NOMO-1 treated with dmso at 0.1 percent for 144 hours (cell line): ENCODE results near the gene C6orf89.
"Not testable (repeated sequence)": the region's sequence is repeated elsewhere in the genome, so short reads cannot be mapped to it uniquely, and the experiment has no call there.

ENCODE experiments used
- DNase-seq: peaks from one replicate; lab custom pipeline; 2025; ENCODE audit not compliant: unreplicated experiment; lab: John Stamatoyannopoulos, UW

C6orf89 gene

DNA sequence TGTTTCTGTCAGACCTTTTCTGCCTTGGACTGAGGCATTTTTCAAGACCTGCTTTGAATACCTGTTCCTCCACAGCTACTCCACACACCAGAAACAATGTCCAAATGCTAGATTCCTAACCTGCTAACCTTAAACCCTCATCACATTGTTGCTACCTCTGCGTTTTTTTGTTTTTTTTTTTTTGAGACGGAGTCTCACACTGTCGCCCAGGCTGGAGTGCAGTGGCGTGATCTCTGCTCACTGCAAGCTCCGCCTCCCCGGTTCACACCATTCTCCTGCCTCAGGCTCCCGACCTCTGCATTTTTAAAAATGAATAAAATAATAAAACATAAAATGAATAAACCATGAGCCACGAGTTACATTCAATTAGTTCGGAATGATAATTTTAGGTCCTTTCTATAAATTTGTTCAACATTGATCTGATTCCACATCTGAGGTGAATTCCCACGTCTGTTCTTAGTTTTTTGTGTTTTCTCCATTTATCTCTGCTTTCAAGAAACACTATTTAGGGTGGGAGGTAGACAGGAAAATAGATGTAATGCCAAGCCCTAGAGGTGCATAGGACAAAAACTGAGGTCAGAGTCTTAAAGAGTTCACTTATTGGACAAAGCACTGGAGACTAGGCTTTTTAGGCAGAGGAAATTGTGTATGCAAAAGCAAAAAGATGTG lies 1.3 kb downstream of the C6orf89 start:
- DNase-seq = no peak

DNA sequence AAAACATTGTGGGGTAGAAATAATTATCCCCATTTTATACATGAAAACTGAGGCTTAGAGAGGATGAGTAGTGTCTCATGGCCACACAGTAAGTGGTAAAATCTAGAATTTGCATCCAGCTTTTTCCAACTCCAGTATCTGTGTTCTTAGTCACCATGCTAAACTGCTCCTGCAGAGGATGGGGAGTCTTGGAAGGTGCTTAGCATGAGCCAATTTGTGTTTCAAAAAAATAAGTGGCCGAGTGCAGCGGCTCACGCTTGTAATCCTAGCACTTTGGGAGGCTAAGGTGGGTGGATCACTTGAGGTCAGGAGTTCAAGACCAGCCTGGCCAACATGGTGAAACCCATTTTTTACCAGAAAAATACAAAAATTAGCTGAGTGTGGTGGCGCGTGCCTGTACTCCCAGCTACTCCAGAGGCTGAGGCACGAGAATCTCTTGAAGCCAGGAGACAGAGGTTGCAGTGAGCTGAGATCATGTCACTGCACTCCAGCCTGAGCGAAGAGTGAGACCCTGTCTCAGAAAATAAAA lies 2.4 kb downstream of the C6orf89 start:
- no peak for DNase-seq

DNA sequence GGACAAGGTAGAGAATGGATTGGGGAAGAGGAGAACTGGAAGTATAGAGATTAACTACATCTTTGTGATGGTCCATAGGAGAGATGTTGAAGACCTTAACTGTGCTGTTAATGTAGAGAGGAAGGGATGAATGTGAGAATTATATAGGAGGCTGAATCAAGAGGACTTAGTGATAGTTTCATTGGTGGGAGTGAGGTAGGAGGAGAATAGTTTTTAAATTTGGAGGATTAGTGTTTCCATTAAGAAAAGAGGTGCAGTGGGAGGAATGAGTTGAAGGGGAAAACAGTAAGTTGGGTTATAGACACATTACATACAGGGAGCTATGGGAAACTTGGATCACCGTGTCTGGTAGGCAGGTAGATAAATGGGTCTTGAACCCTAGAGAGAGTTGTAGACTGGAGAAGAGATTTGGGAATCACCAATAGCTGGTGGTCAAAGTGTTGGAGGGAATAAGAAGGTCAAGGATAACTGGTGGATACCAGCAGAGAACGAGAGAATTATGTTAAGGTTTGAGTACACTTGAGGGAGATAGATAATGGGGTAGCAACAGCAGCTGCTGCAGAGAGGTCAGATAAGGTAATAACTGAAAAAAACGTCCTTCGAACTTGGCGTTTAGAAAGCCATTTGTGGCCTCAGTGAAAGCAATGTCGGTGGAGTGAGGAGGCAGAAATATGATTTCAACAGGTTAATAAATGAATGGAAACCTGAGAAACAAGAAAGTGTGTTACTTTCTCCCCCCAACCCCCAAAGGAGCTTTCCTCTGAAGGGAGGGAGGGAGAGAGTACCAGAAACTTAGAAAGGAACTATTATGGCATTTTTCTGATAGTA lies 3.1 kb downstream of the C6orf89 start:
- DNase-seq = no peak

DNA sequence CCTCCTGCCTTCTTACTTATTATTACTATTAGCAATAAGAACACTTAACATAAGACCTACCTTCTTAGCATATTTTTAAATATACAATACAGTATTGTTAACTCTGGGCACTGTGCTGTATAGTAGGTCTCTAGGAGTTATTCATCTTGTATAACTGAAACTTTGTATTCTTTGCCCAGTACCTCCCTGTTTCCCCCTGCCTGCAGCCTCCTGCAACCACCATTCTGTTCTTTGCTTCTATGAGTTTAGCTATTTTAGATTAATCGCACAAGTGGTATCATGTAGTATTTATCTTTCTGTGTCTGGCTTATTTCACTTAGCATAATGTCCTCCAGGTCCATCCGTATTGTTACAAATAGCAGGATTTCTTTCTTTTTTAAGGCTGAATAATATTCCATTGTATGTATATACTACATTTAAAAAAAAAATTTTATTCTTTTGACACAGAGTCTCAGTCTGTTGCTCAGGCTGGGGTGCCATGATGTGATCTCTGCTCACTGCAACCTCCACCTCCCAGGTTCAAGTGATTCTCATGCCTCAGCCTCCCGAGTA lies 4.4 kb downstream of the C6orf89 start:
- no peak for DNase-seq

DNA sequence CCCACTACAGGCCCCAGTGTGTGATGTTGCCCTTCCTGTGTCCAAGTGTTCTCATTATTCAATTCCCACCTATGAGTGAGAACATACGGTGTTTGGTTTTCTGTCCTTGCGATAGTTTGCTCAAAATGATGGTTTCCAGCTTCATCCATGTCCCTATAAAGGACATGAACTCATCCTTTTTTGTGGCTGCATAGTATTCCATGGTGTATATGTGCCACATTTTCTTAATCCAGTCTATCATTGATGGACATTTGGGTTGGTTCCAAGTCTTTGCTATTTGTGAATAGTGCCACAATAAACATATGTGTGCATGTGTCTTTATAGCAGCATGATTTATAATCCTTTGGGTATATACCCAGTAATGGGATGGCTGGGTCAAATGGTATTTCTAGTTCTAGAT lies 5.4 kb downstream of the C6orf89 start:
- DNase-seq = not testable (repeated sequence)

DNA sequence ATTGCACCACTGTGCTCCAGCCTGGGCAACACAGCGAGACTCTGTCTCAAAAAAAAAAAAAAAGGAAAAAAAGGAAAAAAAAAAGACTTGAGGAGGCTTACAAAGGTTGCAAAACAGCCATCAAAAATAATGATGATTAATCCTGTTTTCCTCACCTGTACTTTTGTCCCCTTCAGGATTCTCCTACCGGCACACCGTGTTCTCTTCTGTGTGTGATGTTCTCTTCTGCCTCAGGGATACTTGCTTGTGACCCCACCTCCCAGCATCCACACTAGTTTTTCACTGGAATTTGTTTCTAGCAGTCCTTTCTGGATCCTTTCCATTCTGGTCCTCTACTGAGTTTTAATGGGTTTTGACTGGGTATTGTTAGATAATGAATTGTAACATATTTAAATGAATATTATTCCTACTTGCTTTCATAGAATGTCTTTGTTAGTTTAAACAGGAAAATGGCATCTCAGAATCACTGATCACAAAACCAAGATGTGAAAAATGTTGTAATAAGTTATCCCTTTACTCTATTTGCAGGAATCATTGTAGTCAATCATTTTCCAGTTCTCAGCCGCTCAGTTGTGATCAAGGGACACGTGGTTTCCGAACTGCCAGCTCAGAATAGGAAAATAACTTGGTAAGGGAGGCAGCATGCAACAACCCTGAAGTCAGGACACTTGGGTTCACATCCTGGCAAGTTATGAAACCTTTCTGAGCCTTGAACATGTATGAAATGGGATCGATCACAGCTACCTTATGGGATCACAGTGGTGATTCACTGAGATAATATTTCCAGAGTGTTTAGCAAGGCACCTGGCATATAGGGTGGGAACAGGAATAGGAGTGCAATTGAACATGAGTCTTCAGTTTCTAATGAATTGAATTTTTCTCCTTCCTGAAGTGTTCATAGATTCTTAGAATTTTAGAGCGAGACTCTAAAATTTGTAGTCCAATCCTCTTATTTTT lies 8.5 kb downstream of the C6orf89 start:
- no peak for DNase-seq

DNA sequence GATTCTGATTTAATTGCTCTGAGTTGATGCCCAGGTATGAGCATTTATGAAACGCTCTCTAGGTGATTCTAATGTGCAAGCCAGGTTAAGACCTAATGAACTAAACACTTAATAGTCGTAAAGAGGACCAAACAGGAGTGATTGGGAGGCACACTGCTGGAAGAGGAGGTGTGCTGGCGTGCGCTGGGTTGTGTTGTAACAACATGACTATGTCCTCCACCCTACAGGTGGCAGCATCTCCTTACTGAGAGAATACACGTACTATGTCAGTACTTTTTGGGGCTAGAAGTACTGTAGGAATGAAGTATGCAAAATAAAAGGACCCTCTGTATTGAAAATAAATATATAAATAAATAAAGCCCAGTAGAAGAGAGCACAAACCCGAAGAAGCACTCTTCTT lies 11.9 kb downstream of the C6orf89 start:
- DNase-seq = no peak

DNA sequence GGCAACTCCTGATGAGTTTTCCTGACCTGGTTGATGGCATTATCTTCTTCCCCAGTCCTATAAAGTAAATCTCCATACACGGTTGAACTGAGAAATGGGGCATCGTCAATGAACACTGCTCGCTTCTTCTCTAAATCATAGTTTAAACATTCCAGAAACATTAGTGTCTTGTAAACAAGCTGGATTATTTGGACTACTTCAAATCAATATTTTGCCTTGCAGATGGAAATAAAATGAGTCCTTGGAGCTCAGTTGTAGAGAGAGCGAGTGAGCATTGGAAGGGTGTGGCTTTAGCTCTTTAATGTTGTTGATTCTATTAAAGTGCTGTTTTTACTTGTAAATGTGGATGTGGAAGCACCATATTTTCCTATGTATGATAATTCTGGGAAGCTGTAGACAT lies 18.4 kb downstream of the C6orf89 start:
- no peak for DNase-seq

DNA sequence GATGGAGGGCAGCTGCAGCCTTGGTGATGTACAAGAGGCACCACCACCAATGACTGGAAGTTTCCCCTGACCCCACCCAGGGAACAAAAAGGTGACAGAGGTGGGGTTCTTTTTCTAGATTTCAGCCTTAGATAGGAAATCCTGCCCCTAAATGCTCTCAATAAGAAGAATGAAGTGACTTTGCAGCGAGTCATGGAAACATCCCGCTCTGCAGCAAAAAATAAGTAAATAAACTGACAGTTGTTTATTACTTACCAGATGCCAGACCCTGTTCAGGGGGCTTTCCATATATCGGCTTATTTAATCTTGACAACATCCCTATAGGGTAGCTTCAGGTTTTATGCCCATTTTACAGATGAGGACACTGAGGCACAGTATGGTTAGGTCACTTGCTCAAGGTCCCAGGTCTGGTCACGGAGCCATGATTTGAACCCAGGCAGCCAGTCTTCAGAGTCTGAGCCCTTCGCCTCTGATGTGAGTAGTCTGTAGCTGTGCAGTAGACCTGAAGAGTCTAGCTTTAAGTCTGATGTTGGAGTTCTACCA lies 19.2 kb downstream of the C6orf89 start:
- DNase-seq = no peak

DNA sequence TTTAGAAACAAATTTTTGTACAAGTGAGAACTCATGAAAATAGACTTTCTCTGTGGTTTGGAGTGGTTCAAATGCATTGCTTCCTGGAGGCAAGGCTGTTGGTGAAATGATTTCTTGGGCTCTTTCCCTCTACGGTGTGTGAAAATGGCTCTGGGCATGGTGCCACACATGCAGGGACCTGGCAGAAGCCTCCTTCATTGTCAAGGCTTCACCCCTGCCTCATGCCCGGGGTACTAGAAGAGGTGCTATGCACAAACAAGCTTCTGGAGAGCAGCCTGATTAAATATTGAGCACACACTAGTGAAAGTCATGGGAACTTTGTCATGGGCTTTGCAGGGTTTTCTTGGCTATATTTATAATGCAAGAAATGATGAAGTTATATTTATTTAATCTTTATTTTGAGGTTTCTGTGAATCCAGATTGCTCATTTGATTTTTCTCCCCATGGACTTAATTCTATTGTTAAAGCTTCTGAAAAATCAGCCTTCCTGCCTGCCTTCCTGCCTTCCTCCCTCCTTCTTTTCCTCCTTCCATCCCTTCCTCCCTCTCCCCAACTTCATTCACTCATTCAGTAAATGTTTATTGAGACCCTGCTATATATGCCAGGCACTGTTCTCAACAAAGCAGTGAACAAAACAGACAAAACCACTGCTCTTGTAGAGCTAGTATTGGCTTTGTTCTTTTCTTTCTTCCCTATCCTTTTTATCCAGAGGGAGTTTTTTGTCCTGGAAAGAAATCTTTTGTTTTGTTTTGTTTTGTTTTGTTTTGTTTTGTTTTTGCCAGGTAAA lies 21.0 kb downstream of the C6orf89 start:
- DNase-seq = no peak

DNA sequence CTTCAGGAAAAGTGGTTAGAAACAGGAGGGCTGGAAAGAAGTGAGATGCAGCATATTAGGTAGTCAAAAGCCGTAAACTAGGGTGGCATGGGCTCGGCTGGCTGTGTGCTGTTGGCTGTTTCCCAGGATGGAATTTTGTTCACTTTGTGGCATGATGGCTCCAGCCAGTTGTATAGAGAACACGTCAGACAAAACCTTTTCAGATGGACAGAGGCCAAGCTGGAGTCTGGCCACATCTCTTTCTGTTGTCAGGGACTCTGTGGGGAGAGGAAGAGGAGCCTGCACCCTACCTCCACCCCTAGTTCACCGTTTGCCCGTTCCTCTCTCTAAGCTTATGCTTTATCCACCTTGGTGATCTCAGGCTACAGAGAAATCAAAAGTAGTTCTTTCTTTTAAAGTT lies 22.0 kb downstream of the C6orf89 start:
- DNase-seq = no peak

DNA sequence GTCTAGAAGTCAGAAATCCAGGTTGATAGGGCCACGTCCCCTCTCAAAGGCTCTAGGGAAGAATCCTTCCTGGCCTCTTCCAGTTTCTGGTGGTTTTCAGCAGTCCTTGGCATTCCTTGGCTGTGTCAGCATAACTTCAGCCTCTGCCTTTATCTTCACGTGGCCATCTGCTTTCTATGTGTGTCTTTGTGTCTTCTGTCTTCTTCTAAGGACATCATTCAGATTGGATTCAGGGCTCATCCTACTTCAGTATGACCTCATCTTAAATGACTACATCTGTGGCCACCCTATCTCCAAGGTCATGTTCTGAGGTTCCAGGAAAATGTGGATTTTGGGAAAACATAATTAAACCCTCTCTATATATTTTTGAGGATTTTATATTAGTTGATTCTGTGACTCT lies 23.0 kb downstream of the C6orf89 start:
- no peak for DNase-seq

DNA sequence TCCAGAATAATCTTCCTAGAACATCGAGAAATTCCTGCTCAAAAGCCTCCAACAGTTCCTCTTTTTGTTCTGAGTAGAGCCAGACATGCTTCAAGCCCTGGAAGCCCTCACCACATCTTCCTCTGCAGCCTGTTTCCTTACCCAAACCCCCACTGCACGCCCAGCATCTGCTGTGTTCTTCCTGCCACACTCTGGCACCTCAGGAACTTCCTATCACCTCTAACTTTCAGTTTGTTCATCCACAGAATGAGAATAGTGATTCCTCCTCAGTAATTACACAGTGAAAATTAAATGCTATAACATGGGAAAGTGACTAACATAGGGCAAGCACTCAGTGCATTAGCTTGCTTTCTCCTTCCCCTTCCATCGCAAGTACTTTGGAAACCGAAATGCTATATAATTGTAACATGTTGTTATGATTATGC lies 26.3 kb downstream of the C6orf89 start:
- DNase-seq = no peak

DNA sequence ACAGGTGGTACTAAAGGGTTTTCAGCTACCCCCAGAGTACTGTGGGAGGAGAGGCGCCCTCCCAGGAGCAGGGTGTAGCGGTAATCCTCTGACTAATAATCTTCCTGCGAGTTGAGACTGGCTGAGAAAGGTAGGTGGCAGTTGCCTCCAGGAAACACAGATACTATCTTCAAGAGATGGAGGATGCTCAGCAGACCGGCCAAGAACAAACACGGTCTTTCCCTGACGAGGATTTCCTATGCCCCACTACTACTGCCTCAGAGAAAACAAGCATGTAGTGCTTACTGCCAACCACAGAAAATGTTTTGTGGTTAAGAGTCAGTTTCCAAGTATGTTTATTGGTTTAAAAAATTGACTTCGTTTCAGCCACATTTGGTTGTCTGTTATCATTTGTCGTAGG lies 26.8 kb downstream of the C6orf89 start:
- no peak for DNase-seq

DNA sequence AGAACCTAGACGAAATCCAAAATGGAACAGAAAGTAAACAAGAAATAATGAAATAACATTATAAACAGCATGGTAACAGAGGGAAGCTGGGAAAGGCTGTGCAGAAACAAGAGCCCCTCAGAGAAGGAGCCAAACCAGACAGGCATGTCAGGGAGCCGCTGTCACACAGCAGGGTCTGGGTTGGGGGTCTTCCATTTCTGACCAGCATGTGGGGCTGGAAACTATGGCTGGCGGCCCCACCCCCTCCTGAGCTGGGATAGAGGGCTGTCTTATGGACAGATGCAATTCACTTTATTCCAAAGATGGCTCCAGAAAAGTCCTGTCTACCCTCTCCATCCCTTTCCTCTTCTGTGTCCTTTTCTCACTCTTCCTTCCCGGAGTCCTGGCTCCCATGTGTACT lies 27.3 kb downstream of the C6orf89 start:
- DNase-seq = no peak

DNA sequence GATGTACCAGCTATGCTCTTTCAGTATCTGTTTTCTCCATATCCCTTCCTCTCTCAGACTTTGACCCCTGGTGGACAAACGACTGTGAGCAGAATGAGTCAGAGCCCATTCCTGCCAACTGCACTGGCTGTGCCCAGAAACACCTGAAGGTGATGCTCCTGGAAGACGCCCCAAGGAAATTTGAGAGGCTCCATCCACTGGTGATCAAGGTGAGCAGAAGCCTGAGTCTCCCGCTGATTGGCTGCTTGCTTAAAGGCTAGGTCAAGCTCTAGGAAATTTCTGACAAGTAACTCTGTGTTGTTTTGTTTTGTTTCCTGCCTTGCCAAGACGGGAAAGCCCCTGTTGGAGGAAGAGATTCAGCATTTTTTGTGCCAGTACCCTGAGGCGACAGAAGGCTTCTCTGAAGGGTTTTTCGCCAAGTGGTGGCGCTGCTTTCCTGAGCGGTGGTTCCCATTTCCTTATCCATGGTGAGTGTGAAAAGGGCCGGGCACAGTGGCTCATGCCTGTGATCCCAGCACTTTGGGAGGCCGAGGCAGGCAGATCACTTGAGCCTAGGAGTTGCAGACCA lies 28.6 kb downstream of the C6orf89 start:
- no peak for DNase-seq

DNA sequence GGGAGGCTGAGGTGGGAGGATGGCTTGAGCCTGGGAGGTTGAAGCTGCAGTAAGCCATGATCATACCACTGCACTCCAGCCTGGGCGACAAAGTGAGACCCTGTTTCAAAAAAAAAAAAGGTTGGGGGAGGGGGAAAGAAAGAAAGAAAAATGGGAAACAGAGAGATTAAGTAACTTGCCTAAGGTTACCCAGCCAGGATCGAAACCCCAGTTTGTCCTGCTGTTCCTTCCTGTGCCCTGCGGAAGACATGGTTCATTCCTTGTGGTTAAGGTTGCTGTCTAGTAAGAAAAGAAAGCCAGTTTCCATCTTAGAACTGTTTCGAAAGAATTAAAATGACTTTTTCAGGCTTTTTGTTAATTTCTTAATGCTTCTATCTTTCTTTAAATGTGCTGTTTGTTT lies 29.8 kb downstream of the C6orf89 start:
- DNase-seq = no peak

DNA sequence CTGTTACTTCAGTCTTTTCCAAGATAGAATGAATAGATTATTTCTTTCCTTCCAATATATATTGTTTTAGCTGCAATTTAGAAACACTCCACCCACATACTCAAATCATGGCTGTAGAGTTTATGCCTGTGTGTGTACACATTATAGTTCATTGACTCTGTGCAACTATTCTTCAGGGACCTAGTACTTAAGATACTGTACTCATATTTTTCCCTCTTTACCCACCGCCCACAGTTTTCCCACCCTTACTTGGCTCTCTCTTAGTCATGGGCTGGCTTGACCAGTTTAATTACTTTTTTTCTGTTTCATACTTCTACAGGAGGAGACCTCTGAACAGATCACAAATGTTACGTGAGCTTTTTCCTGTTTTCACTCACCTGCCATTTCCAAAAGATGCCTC lies 30.4 kb downstream of the C6orf89 start:
- DNase-seq = no peak

DNA sequence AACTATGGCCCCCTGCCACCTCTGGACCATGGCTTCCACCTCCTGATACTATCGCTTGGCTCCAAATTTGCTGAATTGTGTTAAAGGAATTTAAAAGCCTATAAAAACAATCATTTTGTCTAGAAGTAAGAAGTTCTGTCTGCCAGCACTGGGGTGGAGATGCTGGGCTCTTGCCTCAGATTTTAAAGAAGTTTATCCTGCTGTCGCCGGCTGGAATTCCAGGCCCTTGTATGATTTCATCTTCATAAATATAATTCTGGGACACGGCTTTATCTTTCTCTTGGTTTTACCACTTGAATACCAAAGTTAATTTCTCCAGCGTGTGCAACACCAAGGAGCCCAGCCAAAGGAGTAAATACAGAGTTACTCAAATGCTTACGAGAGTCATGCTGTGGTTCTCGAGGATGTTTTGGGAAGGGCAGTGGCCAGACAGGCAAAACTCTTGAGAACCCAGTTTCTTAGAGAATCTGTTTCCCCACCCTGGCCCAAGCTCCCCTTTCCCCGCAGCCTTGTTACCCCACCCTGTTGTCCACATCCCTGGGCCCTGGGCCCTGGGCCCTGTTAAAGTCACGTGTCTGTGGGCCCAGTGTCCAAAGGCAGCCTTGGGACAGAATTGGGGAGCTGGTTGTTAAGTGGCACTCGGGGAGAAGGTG lies 31.9 kb downstream of the C6orf89 start:
- DNase-seq = no peak
